HepG2 (cell line): ENCODE results near the gene UQCRHL. TPM values are rescaled to one million over a fixed set of nuclear protein-coding genes. Genes with fewer than 3 reads are reported as not detected.

Source experiments
- BRD4 ChIP-seq: sonication (generic); formaldehyde crosslinking; IDR thresholded peaks from 2 replicates; pipeline ENCODE4 v1.4.0; 2020; ENCODE audit warnings: missing genetic modification reagents
- FOXA1 ChIP-seq, 2 experiments: fragments of 450-650 bp in 1 of 2; sonication (generic) in 1 of 2; formaldehyde crosslinking in 1 of 2; IDR thresholded peaks; 2 replicates each; pipeline versions ENCODE4 v1.4.0 to v1.6.1; 2016 to 2020; ENCODE audit warnings: missing genetic modification reagents in 1 of 2
- RARA ChIP-seq: IDR thresholded peaks from 2 replicates; pipeline ENCODE4 v1.6.1; 2016; ENCODE audit warnings: missing genetic modification reagents, missing compliant biosample characterization
- SOX6 ChIP-seq, 2 experiments: fragments of 450-650 bp in 1 of 2; sonication (generic) in 1 of 2; formaldehyde crosslinking in 1 of 2; IDR thresholded peaks; 2 replicates each; pipeline versions ENCODE4 v1.4.0 to v1.6.1; 2017 to 2020; ENCODE audit warnings: antibody characterized with exemption in 1 of 2, mild to moderate bottlenecking in 1 of 2, missing genetic modification reagents in 1 of 2
- ZNF136 ChIP-seq: sonication (generic); formaldehyde crosslinking; IDR thresholded peaks from 2 replicates; pipeline ENCODE4 v1.8.1; 2022; ENCODE audit warnings: low read depth, mild to moderate bottlenecking, moderate library complexity, missing genetic modification reagents
- ZNF441 ChIP-seq: sonication (generic); formaldehyde crosslinking; IDR thresholded peaks from 2 replicates; pipeline ENCODE4 v1.7.0; 2021; ENCODE audit warnings: missing genetic modification reagents, borderline replicate concordance
- polyA plus RNA-seq, 8 experiments: library from polyadenylated mRNA; depleted of rRNA in 3 of 8; stranded (reverse) in 7 of 8; unstranded in 1 of 8; fragments of >200 nt; fragmentation: Illumina TruSeq in 4 of 8; extraction: Trizol in 4 of 8; gene quantifications; 2 replicates each; pipeline versions ENCODE4 v1.2.1 to v1.2.3, GENCODE V29; 2011 to 2016; ENCODE audit warnings: low read depth in 4 of 8, missing spikeins in 1 of 8, mixed read lengths in 1 of 8; ENCODE audit not compliant: insufficient read depth in 1 of 8
- total RNA-seq, 5 experiments: library from RNA; depleted of rRNA; stranded (reverse); fragments of >200 nt; fragmentation: Illumina TruSeq; extraction: Trizol; gene quantifications; 2 replicates each; pipeline ENCODE4 v1.2.3, GENCODE V29; 2016; ENCODE audit warnings: low read depth in 1 of 5
- TF ChIP-seq, protein P1 (sequence below), 2 experiments: sonication (generic) in 1 of 2; formaldehyde crosslinking in 1 of 2; IDR thresholded peaks; 2 replicates each; pipeline versions ENCODE4 v1.6.1 to v1.9.0; 2014 to 2022; ENCODE audit warnings: antibody characterized with exemption in 1 of 2, borderline replicate concordance in 1 of 2, inconsistent platforms in 1 of 2, low read depth in 1 of 2, missing genetic modification reagents in 1 of 2
- TF ChIP-seq, protein P2 (sequence below), 2 experiments: sonication (generic) in 1 of 2; formaldehyde crosslinking in 1 of 2; IDR thresholded peaks; 2 replicates each; pipeline versions ENCODE4 v1.5.1 to v1.6.1; 2011 to 2020; ENCODE audit warnings: borderline replicate concordance in 1 of 2, low read depth in 1 of 2, low read length in 1 of 2, mild to moderate bottlenecking in 1 of 2, missing genetic modification reagents in 1 of 2, moderate library complexity in 1 of 2
- TF ChIP-seq, protein P3 (sequence below): sonication (generic); formaldehyde crosslinking; IDR thresholded peaks from 2 replicates; pipeline ENCODE4 v1.4.0; 2020; ENCODE audit warnings: missing genetic modification reagents
- TF ChIP-seq, protein P4 (sequence below): sonication (generic); formaldehyde crosslinking; IDR thresholded peaks from 2 replicates; pipeline ENCODE4 v1.5.0; 2020; ENCODE audit warnings: missing genetic modification reagents
- TF ChIP-seq, protein P5 (sequence below): sonication (generic); formaldehyde crosslinking; IDR thresholded peaks from 2 replicates; pipeline ENCODE4 v1.4.0; 2020; ENCODE audit warnings: missing genetic modification reagents, borderline replicate concordance

The UQCRHL gene
- total and polyA plus RNA-seq, 2 of the 13 experiments (the other 11 are each of a cell fraction or from before 2014, with no cell fraction given) = 1.8 to 2.3 TPM

DNA sequence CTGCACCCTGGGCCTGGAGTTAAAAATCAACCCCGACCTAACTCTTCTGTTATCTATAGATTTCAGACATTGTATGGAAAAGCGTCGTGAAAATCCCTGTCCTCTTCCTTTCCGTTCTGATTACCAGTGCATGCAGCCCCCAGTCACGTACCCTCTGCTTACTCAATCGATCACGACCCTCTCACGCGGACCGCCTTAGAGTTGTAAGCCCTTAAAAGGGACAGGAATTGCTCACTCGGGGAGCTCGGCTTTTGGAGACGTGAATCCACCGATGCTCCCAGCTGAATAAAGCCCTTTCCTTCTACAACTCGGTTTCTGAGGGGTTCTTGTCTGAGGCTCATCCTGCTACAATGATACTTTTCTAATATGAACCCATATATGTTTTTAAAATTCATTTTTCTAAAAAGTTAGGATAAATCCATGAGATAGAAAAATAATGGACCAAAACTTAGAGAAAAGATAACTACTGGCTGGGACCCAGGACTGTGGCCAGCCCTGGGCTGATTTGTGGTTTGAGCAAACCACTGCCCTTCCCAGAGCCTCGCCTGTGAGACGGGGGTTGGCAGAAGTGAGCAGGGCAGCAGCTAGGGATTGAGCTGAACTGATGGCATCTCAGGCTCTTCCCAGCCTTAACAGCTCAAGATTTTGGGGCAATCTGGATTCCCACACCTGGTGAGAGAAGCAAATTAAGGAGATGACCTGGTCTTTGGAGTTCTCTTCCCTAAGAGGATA lies 5.0 kb downstream of the UQCRHL start (continued):
- TF ChIP-seq, protein P1, sequence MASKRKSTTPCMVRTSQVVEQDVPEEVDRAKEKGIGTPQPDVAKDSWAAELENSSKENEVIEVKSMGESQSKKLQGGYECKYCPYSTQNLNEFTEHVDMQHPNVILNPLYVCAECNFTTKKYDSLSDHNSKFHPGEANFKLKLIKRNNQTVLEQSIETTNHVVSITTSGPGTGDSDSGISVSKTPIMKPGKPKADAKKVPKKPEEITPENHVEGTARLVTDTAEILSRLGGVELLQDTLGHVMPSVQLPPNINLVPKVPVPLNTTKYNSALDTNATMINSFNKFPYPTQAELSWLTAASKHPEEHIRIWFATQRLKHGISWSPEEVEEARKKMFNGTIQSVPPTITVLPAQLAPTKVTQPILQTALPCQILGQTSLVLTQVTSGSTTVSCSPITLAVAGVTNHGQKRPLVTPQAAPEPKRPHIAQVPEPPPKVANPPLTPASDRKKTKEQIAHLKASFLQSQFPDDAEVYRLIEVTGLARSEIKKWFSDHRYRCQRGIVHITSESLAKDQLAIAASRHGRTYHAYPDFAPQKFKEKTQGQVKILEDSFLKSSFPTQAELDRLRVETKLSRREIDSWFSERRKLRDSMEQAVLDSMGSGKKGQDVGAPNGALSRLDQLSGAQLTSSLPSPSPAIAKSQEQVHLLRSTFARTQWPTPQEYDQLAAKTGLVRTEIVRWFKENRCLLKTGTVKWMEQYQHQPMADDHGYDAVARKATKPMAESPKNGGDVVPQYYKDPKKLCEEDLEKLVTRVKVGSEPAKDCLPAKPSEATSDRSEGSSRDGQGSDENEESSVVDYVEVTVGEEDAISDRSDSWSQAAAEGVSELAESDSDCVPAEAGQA (IDR thresholded peaks at IDR 0.05; ENCODE audit: low read depth) = no peak
- TF ChIP-seq, protein P1 (CRISPR knock-in tag; IDR thresholded peaks at IDR 0.05; ENCODE audit: borderline replicate concordance) = no peak
- no peak for TF ChIP-seq FOXA1 (IDR thresholded peaks at IDR 0.05)
- TF ChIP-seq FOXA1 (CRISPR knock-in tag; IDR thresholded peaks at IDR 0.05) = no peak
- 0 out of 2 replicates have a peak, but pooled peaks have one; percentile 36 for TF ChIP-seq ZNF136
- TF ChIP-seq, protein P2, sequence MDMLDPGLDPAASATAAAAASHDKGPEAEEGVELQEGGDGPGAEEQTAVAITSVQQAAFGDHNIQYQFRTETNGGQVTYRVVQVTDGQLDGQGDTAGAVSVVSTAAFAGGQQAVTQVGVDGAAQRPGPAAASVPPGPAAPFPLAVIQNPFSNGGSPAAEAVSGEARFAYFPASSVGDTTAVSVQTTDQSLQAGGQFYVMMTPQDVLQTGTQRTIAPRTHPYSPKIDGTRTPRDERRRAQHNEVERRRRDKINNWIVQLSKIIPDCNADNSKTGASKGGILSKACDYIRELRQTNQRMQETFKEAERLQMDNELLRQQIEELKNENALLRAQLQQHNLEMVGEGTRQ (IDR thresholded peaks at IDR 0.05; ENCODE audit: low read depth, low read length) = no peak
- TF ChIP-seq, protein P2 (CRISPR knock-in tag; IDR thresholded peaks at IDR 0.05; ENCODE audit: borderline replicate concordance) = no peak
- TF ChIP-seq, protein P3, sequence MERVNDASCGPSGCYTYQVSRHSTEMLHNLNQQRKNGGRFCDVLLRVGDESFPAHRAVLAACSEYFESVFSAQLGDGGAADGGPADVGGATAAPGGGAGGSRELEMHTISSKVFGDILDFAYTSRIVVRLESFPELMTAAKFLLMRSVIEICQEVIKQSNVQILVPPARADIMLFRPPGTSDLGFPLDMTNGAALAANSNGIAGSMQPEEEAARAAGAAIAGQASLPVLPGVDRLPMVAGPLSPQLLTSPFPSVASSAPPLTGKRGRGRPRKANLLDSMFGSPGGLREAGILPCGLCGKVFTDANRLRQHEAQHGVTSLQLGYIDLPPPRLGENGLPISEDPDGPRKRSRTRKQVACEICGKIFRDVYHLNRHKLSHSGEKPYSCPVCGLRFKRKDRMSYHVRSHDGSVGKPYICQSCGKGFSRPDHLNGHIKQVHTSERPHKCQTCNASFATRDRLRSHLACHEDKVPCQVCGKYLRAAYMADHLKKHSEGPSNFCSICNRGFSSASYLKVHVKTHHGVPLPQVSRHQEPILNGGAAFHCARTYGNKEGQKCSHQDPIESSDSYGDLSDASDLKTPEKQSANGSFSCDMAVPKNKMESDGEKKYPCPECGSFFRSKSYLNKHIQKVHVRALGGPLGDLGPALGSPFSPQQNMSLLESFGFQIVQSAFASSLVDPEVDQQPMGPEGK = no peak
- no peak for TF ChIP-seq BRD4 (CRISPR knock-in tag)
- TF ChIP-seq ZNF441 (CRISPR knock-in tag) = no peak
- TF ChIP-seq, protein P4, sequence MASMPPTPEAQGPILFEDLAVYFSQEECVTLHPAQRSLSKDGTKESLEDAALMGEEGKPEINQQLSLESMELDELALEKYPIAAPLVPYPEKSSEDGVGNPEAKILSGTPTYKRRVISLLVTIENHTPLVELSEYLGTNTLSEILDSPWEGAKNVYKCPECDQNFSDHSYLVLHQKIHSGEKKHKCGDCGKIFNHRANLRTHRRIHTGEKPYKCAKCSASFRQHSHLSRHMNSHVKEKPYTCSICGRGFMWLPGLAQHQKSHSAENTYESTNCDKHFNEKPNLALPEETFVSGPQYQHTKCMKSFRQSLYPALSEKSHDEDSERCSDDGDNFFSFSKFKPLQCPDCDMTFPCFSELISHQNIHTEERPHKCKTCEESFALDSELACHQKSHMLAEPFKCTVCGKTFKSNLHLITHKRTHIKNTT (CRISPR knock-in tag) = no peak
- peak; percentile 75 for TF ChIP-seq RARA
- TF ChIP-seq SOX6 (IDR thresholded peaks at IDR 0.05) = no peak
- 0 out of 2 replicates have a peak, but pooled peaks have one; percentile 10 for TF ChIP-seq SOX6 (CRISPR knock-in tag; IDR thresholded peaks at IDR 0.05)
- TF ChIP-seq, protein P5, sequence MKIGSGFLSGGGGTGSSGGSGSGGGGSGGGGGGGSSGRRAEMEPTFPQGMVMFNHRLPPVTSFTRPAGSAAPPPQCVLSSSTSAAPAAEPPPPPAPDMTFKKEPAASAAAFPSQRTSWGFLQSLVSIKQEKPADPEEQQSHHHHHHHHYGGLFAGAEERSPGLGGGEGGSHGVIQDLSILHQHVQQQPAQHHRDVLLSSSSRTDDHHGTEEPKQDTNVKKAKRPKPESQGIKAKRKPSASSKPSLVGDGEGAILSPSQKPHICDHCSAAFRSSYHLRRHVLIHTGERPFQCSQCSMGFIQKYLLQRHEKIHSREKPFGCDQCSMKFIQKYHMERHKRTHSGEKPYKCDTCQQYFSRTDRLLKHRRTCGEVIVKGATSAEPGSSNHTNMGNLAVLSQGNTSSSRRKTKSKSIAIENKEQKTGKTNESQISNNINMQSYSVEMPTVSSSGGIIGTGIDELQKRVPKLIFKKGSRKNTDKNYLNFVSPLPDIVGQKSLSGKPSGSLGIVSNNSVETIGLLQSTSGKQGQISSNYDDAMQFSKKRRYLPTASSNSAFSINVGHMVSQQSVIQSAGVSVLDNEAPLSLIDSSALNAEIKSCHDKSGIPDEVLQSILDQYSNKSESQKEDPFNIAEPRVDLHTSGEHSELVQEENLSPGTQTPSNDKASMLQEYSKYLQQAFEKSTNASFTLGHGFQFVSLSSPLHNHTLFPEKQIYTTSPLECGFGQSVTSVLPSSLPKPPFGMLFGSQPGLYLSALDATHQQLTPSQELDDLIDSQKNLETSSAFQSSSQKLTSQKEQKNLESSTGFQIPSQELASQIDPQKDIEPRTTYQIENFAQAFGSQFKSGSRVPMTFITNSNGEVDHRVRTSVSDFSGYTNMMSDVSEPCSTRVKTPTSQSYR (CRISPR knock-in tag) = no peak
